Calu3 (cell line): ENCODE results near the gene GNAI2. TPM values are rescaled to one million over a fixed set of nuclear protein-coding genes. Genes with fewer than 3 reads are reported as not detected.

Source experiments
- BruUV-seq: library from RNA; stranded (reverse); fragments of 400-500 nt; replicated peaks from 2 replicates; lab custom pipeline; 2021; lab: Mats Ljungman, UMichigan
- CTCF ChIA-PET: fragments of 300-600 bp; sonication (Branson Sonifier 250); formaldehyde crosslinking; loops from one replicate; lab custom pipeline; 2022; ENCODE audit warnings: antibody characterized with exemption; lab: Charles Lee
- DNase-seq: peaks from one replicate; pipeline ENCODE4 v3.0.0; 2022
- H3K27ac Mint-ChIP-seq: one replicate; pipeline ENCODE4 v1.8.0; 2022; ENCODE audit warnings: mixed read lengths; ENCODE audit not compliant: unreplicated experiment
- H3K27me3 Mint-ChIP-seq: one replicate; pipeline ENCODE4 v1.8.0; 2022; ENCODE audit warnings: mixed read lengths; ENCODE audit not compliant: unreplicated experiment
- H3K36me3 Mint-ChIP-seq: one replicate; pipeline ENCODE4 v1.8.0; 2022; ENCODE audit warnings: mild to moderate bottlenecking, moderate library complexity, mixed read lengths; ENCODE audit not compliant: insufficient read depth, unreplicated experiment
- H3K4me1 Mint-ChIP-seq: one replicate; pipeline ENCODE4 v1.8.0; 2022; ENCODE audit warnings: mild to moderate bottlenecking, low read depth, mixed read lengths; ENCODE audit not compliant: unreplicated experiment
- H3K4me3 Mint-ChIP-seq: one replicate; pipeline ENCODE4 v1.8.0; 2022; ENCODE audit warnings: mild to moderate bottlenecking, low read depth, moderate library complexity, mixed read lengths; ENCODE audit not compliant: unreplicated experiment
- H3K9me3 Mint-ChIP-seq: one replicate; pipeline ENCODE4 v1.8.0; 2022; ENCODE audit warnings: low read depth, mixed read lengths; ENCODE audit not compliant: unreplicated experiment
- CTCF ChIP-seq: fragments of 200-600 bp; IDR thresholded peaks from one replicate; pipeline ENCODE4 v1.8.0; 2022; ENCODE audit warnings: antibody characterized with exemption; ENCODE audit not compliant: unreplicated experiment
- intact Hi-C: fragments of 100-400 bp; cut with micrococcal nuclease; formaldehyde crosslinking; loops from one replicate; pipeline ENCODE4 v1.10.0; 2022; ENCODE audit not compliant: unreplicated experiment
- total RNA-seq: library from RNA; stranded (reverse); gene quantifications from 2 replicates; pipeline ENCODE4 v1.2.3, GENCODE V29; 2022

The GNAI2 gene
- total RNA-seq, 1 experiment from 2014 or later: 102 TPM

DNA sequence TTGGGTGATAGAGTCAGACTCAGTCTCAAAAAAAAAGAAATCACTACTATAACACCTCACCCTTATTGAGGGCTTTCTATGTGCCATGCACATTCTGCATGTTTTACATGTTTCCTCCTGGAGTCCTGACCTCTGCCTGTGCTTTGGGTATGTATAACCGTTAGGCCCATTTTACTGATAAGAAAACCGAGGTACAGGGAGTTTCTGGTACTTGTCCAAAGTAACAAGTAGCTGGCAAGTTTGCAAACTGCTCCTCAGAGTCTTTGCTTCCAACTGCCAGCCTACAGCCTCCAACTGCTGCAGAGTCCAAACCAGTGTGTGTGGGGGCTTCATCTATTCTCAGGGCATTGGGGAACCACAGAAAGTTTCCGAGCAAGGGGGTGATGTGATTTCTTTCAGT is 3.7 kb upstream of the GNAI2 start:
- H3K9me3 Mint-ChIP-seq: no peaks in the 10 kb centered on the region
- intact Hi-C loops: no loop called here
- no peak overlapping the region for H3K4me3 Mint-ChIP-seq
- no peak overlapping the region for H3K27ac Mint-ChIP-seq
- TF ChIP-seq CTCF: no peak
- no peaks in the 10 kb centered on the region for H3K27me3 Mint-ChIP-seq
- BruUV-seq: no TSS peak
- CTCF ChIA-PET: no interaction called here
- peaks cover 33% of the 10 kb centered on the region for H3K4me1 Mint-ChIP-seq
- H3K36me3 Mint-ChIP-seq: peaks cover 46% of the 10 kb centered on the region
- no peak for DNase-seq

DNA sequence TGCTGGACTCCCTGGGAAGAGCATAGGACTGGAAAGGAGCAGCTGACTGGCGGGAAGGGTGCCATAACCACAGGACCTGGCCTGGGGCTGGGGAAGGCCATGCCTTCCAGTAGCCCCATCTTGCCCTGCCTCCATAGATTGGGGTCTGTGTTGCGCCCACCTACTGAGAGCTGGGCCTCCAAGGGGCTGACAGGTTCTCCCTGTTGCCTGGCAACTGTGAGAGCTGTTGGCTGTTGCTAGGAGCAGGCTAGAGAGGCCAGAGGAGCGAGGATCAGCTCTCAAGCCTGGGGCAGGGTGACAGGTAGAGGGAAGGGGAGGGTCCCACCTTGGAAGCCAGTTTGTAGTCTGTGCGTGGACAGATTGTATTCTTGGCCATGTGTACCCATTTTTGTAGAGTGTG is 2.8 kb upstream of the GNAI2 start:
- no TSS peak for BruUV-seq
- Mint-ChIP-seq H3K27me3 (no peaks in the 10 kb centered on the region), H3K36me3 (peaks cover 46% of the 10 kb centered on the region), H3K27ac (no peak overlapping the region), H3K9me3 (no peaks in the 10 kb centered on the region), H3K4me1 (peaks cover 34% of the 10 kb centered on the region), H3K4me3 (no peak overlapping the region)
- CTCF ChIA-PET: interaction anchor here (0.7 kb wide), 1 partner anchor 21 kb away, joined by 7 read pairs; no protein-coding TSS in a partner anchor
- no peak for DNase-seq
- intact Hi-C loops: no loop called here
- no peak for TF ChIP-seq CTCF

GRCh38 chr3:50236484-50237132 is 604 bp downstream of the GNAI2 start:
- Mint-ChIP-seq H3K27me3 (no peaks in the 10 kb centered on the region), H3K4me1 (peaks cover 16% of the 10 kb centered on the region), H3K9me3 (no peaks in the 10 kb centered on the region), H3K36me3 (peaks cover 42% of the 10 kb centered on the region), H3K4me3 (peak overlapping the region; percentile 86), H3K27ac (peak overlapping the region; percentile 90)
- TF ChIP-seq CTCF: no peak
- DNase-seq: no peak
- BruUV-seq: TSS peak; percentile 70
- intact Hi-C loops: no loop called here
- CTCF ChIA-PET: interaction anchor here (1.9 kb wide), 1 partner anchor 10 kb away, joined by 13 read pairs; no protein-coding TSS in a partner anchor

GRCh38 chr3:50237133-50237651 is 1.2 kb downstream of the GNAI2 start:
- H3K27me3 Mint-ChIP-seq: no peaks in the 10 kb centered on the region
- intact Hi-C loops: no loop called here
- peaks cover 16% of the 10 kb centered on the region for H3K4me1 Mint-ChIP-seq
- BruUV-seq: no TSS peak
- no peaks in the 10 kb centered on the region for H3K9me3 Mint-ChIP-seq
- peak overlapping the region; percentile 90 for H3K27ac Mint-ChIP-seq
- CTCF ChIA-PET: interaction anchor here (1.7 kb wide), 1 partner anchor 11 kb away, joined by 7 read pairs; no protein-coding TSS in a partner anchor
- H3K36me3 Mint-ChIP-seq: peaks cover 42% of the 10 kb centered on the region
- no peak for DNase-seq
- peak overlapping the region; percentile 86 for H3K4me3 Mint-ChIP-seq
- no peak for TF ChIP-seq CTCF
